Measurements from ENCODE around the gene DTNBP1. TPM values are rescaled to one million over a fixed set of nuclear protein-coding genes. Genes with fewer than 3 reads are reported as not detected.

The DTNBP1 gene
- total and polyA plus RNA-seq, 3 donors from 2014 or later, result 21.8 to 25.4 (median 22.6) TPM

DNA sequence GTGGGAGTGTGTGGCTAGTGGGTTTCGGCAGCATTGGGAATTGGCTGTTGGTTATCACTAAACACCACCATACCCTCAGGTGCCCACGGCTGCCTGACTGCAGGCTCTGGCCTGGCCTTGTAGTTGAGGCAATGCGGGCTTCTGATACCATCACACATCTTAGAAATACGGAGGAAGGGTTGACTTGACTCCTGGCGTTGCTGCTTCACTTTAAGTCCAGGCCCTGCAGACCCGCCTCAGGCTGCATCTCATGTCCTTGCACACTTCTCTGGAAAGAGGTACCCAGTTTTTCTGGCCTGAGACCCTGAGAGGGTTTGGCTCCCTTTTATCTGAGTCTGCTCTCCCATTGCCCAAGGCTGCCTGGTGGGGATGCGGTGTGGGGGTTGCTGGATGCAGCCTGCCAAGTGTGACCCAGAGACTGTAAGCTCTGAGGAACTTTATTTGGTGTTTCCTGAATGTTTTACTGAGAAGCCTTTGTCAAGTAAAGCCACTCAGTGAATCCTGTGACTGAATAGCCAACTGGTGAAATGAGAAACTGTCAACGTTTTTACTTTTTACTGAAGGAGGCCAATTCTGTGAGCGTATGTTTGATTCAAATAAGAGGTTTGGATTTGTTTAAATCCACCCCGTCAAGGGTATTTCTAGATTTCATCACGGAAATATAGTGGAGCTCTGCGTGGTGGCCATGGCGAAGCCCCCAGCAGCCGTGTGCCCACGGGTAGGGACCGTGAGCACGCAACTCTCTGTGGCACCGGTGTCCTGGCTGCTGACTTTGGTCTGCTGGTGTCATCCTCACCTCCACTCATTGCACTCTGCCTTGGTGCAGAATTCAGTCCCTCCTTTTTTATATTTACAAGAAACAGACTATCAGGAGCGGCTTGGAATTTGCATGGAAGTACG is 160.1 kb downstream of the DTNBP1 start:
- no peak for TF ChIP-seq POLR2A (IDR thresholded peaks at IDR 0.05)
- TF ChIP-seq, protein P1, sequence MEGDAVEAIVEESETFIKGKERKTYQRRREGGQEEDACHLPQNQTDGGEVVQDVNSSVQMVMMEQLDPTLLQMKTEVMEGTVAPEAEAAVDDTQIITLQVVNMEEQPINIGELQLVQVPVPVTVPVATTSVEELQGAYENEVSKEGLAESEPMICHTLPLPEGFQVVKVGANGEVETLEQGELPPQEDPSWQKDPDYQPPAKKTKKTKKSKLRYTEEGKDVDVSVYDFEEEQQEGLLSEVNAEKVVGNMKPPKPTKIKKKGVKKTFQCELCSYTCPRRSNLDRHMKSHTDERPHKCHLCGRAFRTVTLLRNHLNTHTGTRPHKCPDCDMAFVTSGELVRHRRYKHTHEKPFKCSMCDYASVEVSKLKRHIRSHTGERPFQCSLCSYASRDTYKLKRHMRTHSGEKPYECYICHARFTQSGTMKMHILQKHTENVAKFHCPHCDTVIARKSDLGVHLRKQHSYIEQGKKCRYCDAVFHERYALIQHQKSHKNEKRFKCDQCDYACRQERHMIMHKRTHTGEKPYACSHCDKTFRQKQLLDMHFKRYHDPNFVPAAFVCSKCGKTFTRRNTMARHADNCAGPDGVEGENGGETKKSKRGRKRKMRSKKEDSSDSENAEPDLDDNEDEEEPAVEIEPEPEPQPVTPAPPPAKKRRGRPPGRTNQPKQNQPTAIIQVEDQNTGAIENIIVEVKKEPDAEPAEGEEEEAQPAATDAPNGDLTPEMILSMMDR (IDR thresholded peaks at IDR 0.05), result no peak
- Histone ChIP-seq H3K4me1 (peaks cover 25% of the 10 kb centered on the region), H3K9me3 (no peaks in the 10 kb centered on the region), H3K27ac (peak overlapping the region in 1 of 2 donors; percentile 87), H3K36me3 (ENCODE audit: low read depth, missing control alignments) (no peaks in the 10 kb centered on the region), H3K4me3 (no peak overlapping the region), H3K27me3 (no peaks in the 10 kb centered on the region)
- intact Hi-C loops (cut with DNase I; ENCODE audit: low total_unique reads), result no loop called here
- no peak for DNase-seq
- WGBS, 2 donors, result 77 to 82% methylated on average over 19 to 20 of the region's 20 CpGs

DNA sequence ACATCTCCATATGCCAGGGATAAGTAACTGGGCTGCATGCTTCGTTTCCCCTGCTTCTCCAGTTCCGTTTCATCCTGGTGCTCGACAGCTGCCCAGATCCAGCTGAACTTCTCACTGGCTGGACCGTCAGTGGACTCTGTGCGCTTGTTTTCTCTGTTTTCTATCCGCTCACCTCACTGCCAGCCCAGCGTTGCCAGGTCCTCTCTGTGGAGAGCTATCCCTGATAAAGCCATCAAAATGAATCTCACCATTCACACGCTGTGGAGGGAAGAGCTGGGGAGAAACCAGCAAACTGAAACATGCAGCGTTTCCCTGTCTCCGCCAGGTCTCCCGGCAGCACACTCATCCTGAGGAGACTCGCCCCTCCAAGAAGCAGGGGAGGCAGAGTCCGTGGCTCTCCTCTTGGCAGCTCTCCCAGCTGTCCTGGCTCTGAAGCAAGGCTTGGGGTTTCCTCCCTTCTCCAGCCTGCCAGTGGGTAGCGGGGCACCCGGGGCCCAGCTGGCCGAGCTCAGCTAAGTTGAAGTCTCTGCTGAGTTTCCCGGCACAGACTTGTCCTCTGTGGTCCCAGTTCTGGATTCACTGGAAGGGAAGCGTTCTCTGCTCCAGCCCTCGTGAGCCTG is 160.9 kb downstream of the DTNBP1 start:
- WGBS, 2 donors, result 51 to 84% methylated on average over 11 to 19 of the region's 19 CpGs
- no peak overlapping the region for H3K4me3 ChIP-seq
- H3K9me3 ChIP-seq, result no peaks in the 10 kb centered on the region
- TF ChIP-seq POLR2A (IDR thresholded peaks at IDR 0.05), result no peak
- TF ChIP-seq, protein P1 (IDR thresholded peaks at IDR 0.05), result no peak
- H3K36me3 ChIP-seq (ENCODE audit: low read depth, missing control alignments), result no peaks in the 10 kb centered on the region
- no peaks in the 10 kb centered on the region for H3K27me3 ChIP-seq
- peaks cover 25% of the 10 kb centered on the region for H3K4me1 ChIP-seq
- intact Hi-C loops (cut with DNase I; ENCODE audit: low total_unique reads), result no loop called here
- DNase-seq, result peak; percentile 92
- H3K27ac ChIP-seq, result no peak overlapping the region

DNA sequence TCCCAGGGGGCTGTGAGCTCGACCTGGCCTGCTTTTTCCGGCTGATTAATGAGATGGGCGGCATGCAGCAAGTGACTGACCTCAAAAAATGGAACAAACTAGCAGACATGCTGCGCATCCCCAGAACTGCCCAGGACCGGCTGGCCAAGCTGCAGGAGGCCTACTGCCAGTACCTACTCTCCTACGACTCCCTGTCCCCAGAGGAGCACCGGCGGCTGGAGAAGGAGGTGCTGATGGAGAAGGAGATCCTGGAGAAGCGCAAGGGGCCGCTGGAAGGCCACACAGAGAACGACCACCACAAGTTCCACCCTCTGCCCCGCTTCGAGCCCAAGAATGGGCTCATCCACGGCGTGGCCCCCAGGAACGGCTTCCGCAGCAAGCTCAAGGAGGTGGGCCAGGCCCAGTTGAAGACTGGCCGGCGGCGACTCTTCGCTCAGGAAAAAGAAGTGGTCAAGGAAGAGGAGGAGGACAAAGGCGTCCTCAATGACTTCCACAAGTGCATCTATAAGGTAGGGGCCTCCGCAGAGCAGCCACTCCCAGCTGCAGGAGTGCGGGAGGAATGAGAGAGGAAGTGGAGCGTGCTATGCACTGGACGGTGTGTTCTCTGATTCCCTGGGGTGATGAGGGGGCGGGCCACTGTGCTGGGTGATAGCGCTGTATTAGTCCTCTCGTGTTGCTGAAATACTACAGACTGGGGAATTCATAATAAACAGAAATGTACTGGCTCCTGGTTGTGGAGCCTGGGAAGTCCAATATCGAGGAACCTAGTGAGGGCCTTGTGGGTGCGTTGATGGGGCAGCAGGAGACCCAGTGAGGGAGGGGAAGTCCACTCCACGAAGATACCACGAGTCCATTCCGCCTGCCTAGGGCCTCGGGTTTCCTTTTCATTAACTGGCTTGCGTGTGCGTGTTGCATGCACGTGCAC is 161.7 kb downstream of the DTNBP1 start:
- Histone ChIP-seq H3K36me3 (ENCODE audit: low read depth, missing control alignments) (no peaks in the 10 kb centered on the region), H3K4me1 (peaks cover 25% of the 10 kb centered on the region), H3K27ac (no peak overlapping the region), H3K4me3 (no peak overlapping the region), H3K9me3 (no peaks in the 10 kb centered on the region), H3K27me3 (no peaks in the 10 kb centered on the region)
- 74 to 88% methylated on average over 38 of the region's 38 CpGs for WGBS, 2 donors
- peak; percentile 69 for DNase-seq
- intact Hi-C loops (cut with DNase I; ENCODE audit: low total_unique reads), result no loop called here
- TF ChIP-seq POLR2A (IDR thresholded peaks at IDR 0.05), result no peak
- TF ChIP-seq, protein P1 (IDR thresholded peaks at IDR 0.05), result no peak

DNA sequence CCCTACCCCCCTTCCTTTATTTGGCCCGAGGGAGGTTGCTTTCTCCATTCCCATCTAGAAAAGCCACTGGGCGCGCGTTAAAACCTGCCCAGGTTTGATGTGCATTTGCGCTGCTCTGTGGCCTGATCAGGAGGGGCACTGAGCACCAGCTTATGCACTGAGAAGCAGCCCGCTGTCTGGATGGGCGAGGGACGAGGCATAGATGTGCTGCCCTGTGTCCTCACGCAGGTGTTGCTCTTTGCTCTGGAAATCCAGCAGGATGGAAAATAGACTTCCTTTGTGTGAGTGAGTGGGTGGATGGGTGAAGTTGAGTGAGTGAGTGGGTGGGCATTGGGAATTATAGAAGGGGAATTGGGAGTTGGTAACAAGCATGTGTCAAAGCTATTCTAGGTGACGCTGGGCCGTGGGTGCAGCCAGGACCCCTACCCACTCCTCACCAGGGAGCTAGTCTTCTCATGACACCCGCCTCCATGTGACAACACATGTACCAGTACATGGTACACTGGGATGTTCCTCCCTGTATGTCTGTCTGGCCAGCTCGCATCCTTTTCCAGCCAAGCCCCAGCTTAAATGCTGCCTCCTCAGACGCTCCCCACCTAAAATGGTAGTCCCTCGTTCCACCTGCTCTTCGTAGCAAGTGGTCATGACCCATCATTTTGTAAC is 162.6 kb downstream of the DTNBP1 start:
- no peak for TF ChIP-seq POLR2A (IDR thresholded peaks at IDR 0.05)
- TF ChIP-seq, protein P1 (IDR thresholded peaks at IDR 0.05), result no peak
- no peak for DNase-seq
- Histone ChIP-seq H3K9me3 (no peaks in the 10 kb centered on the region), H3K4me3 (no peak overlapping the region), H3K27ac (no peak overlapping the region), H3K36me3 (ENCODE audit: low read depth, missing control alignments) (no peaks in the 10 kb centered on the region), H3K4me1 (peaks cover 20% of the 10 kb centered on the region), H3K27me3 (no peaks in the 10 kb centered on the region)
- WGBS, 2 donors, result 92 to 96% methylated on average over 16 of the region's 16 CpGs
- intact Hi-C loops (cut with DNase I; ENCODE audit: low total_unique reads), result no loop called here

Measured in testis (tissue), 3 donors.